Duodenal mucosa (tissue), 2 donors: ENCODE results near the gene PLCB1.

Experiments used
- H3K27ac ChIP-seq: one replicate; pipeline ENCODE4 v1.7.0; 2013; ENCODE audit warnings: low read depth, low read length
- H3K27me3 ChIP-seq, 2 donors: one replicate each; pipeline ENCODE4 v1.7.0; 2013; ENCODE audit warnings: low read length in 2 of 2, control low read depth in 1 of 2; ENCODE audit not compliant: insufficient read depth in 2 of 2, control insufficient read depth in 1 of 2
- H3K36me3 ChIP-seq, 2 donors: one replicate each; pipeline ENCODE4 v1.7.0; 2013; ENCODE audit warnings: low read length in 2 of 2, control low read depth in 1 of 2; ENCODE audit not compliant: insufficient read depth in 2 of 2, control insufficient read depth in 1 of 2
- H3K4me1 ChIP-seq, 2 donors: one replicate each; pipeline ENCODE4 v1.7.0; 2013; ENCODE audit warnings: low read length in 2 of 2, control low read depth in 1 of 2; ENCODE audit not compliant: insufficient read depth in 2 of 2, control insufficient read depth in 1 of 2
- H3K4me3 ChIP-seq, 2 donors: one replicate each; pipeline ENCODE4 v1.7.0; 2013; ENCODE audit warnings: low read length in 2 of 2, low read depth in 1 of 2
- H3K9ac ChIP-seq, 2 donors: one replicate each; pipeline ENCODE4 v1.7.0; 2013; ENCODE audit warnings: low read length in 2 of 2, low read depth in 1 of 2
- H3K9me3 ChIP-seq, 2 donors: one replicate each; pipeline ENCODE4 v1.7.0; 2013; ENCODE audit warnings: low read length in 2 of 2, control low read depth in 1 of 2; ENCODE audit not compliant: control insufficient read depth in 1 of 2

The PLCB1 gene

DNA sequence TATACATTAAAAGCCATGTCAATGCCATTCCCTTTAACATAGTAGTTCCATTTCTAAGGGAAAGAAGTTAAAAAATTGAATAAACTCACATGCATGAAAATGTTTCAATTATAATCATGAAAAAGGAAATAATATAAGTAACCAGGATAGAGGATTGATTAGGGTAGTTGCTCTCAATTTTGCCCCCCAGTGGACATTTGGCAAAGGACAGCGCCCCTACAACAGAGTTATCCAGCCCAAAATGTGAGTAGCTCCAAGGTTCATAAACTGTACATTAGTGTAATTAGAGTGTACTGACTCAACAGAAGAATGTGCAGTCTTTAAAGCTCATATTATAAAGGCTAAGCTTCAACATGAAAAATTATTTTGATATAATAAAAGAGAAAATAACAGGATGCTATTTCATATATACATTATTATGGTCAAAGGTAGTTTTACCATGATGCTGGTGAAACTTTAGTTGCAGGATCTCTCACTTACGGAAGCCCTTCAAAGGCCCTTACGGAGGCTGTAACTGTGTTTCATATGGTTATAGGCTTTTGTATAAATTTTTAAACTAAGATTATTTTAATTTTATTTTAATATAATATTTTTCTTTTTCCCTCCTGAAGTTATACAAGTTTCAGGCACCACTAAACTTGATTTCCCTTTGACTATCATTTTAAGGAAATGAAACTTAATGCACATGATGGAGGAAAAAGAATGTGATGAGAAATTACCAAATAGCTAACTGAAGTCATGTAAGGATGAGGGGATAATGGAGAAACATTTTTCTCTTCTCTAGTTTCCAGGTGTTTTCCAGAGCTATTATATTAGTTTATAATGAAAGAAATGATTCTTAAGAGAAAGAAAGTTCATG is 403.6 kb downstream of the PLCB1 start:
- H3K9ac ChIP-seq = no peak overlapping the region
- no peak overlapping the region for H3K27ac ChIP-seq
- no peaks in the 10 kb centered on the region for H3K9me3 ChIP-seq
- H3K36me3 ChIP-seq = no peaks in the 10 kb centered on the region
- H3K4me3 ChIP-seq = no peak overlapping the region
- H3K4me1 ChIP-seq = peaks cover 0 to 4% of the 10 kb centered on the region in 2 donors
- H3K27me3 ChIP-seq = no peaks in the 10 kb centered on the region

DNA sequence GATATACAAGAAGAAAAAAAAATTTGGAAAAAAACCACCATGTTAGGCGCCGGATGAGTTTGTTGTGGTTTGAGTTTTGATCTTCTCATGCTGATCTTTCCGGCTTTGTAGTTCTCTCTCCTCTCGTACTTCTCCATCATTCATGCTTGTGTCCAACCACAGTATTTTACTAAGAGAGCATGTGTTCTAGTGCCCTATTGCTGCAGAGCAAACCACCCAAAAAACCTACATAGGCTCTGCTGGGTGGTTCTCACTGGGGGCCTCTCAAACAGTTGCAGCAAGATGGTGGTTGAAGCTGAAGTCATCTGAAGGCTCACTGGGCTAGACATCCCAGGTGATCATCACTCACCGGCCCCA is 404.2 kb downstream of the PLCB1 start:
- Histone ChIP-seq H3K4me1 (peaks cover 0 to 4% of the 10 kb centered on the region in 2 donors), H3K4me3 (no peak overlapping the region), H3K27me3 (no peaks in the 10 kb centered on the region), H3K9ac (no peak overlapping the region), H3K36me3 (no peaks in the 10 kb centered on the region), H3K27ac (no peak overlapping the region), H3K9me3 (no peaks in the 10 kb centered on the region)

- Histone ChIP-seq H3K36me3 (no peaks in the 10 kb centered on the region), H3K27ac (no peak overlapping the region), H3K9ac (no peak overlapping the region), H3K4me1 (no peaks in the 10 kb centered on the region), H3K27me3 (no peaks in the 10 kb centered on the region), H3K9me3 (no peaks in the 10 kb centered on the region), H3K4me3 (no peak overlapping the region)
These were observed 408.4 kb downstream of the PLCB1 start for GRCh38 chr20:8540466-8540865.

- H3K9ac ChIP-seq = no peak overlapping the region
- no peaks in the 10 kb centered on the region for H3K4me1 ChIP-seq
- no peak overlapping the region for H3K27ac ChIP-seq
- H3K9me3 ChIP-seq = no peaks in the 10 kb centered on the region
- H3K27me3 ChIP-seq = no peaks in the 10 kb centered on the region
- H3K4me3 ChIP-seq = no peak overlapping the region
- no peaks in the 10 kb centered on the region for H3K36me3 ChIP-seq
These were observed 410.0 kb downstream of the PLCB1 start for GRCh38 chr20:8542110-8542486.

DNA sequence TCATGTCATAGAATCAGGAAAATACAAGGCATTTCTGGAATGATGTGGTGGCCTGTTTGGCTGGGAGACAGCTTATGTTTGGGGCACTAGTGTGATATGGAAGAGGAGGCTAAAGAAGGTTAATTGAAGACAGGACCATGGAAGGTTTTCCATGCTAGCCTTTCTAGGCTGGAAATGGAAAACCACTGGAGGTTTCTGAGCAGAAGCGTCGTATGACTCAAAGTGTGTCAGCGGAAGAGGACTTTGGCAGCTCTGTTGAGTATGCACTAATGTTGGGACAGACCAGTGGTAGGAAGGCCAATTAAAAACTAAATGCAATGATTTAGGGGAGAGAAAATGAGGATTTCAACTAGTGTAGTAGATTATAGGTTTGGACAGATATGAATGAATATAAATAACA is 413.1 kb downstream of the PLCB1 start:
- no peaks in the 10 kb centered on the region for H3K4me1 ChIP-seq
- no peaks in the 10 kb centered on the region for H3K27me3 ChIP-seq
- no peaks in the 10 kb centered on the region for H3K9me3 ChIP-seq
- no peak overlapping the region for H3K9ac ChIP-seq
- H3K36me3 ChIP-seq = no peaks in the 10 kb centered on the region
- H3K27ac ChIP-seq = no peak overlapping the region
- no peak overlapping the region for H3K4me3 ChIP-seq

GRCh38 chr20:8547035-8547650 is 415.1 kb downstream of the PLCB1 start:
- no peak overlapping the region for H3K27ac ChIP-seq
- no peak overlapping the region for H3K4me3 ChIP-seq
- H3K36me3 ChIP-seq = no peaks in the 10 kb centered on the region
- no peaks in the 10 kb centered on the region for H3K4me1 ChIP-seq
- no peaks in the 10 kb centered on the region for H3K9me3 ChIP-seq
- H3K27me3 ChIP-seq = no peaks in the 10 kb centered on the region
- no peak overlapping the region for H3K9ac ChIP-seq

DNA sequence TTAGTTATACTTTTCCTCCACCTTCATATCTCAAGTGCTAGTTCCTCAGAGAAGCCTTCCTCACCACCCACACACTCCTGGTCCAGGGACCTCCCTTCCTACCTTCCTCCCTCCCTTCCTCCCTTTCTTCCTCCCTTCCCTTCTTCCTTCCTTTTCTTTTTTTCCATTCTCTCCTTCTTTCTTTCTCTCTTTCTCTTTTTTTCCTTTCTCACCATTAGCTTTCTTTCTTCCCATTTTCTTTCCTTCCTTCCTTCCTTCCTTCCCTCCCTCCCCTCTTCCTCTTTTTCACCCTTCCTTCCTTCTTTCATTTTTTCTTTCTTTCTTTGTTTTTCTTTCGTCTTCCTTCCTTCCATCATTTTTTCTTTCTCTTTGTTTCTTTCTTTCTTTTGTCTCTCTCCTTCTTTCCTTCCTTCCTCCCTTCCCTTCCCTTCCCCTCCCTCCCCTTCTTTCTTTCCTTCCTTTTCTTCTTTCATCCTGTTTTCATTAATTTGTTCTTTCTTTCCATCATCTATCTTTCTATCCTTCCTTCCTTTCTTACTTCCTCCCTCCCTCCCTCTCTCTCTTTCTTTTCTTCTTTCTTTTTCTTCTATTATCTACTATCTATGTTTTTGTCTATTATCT is 416.0 kb downstream of the PLCB1 start:
- Histone ChIP-seq H3K9me3 (no peaks in the 10 kb centered on the region), H3K36me3 (no peaks in the 10 kb centered on the region), H3K27me3 (no peaks in the 10 kb centered on the region), H3K4me1 (no peaks in the 10 kb centered on the region), H3K27ac (no peak overlapping the region), H3K4me3 (no peak overlapping the region), H3K9ac (no peak overlapping the region)

- H3K9ac ChIP-seq = no peak overlapping the region
- H3K36me3 ChIP-seq = no peaks in the 10 kb centered on the region
- H3K27ac ChIP-seq = no peak overlapping the region
- H3K9me3 ChIP-seq = no peaks in the 10 kb centered on the region
- H3K4me3 ChIP-seq = no peak overlapping the region
- H3K27me3 ChIP-seq = no peaks in the 10 kb centered on the region
- no peaks in the 10 kb centered on the region for H3K4me1 ChIP-seq
These were observed 417.1 kb downstream of the PLCB1 start for GRCh38 chr20:8549192-8549591.

DNA sequence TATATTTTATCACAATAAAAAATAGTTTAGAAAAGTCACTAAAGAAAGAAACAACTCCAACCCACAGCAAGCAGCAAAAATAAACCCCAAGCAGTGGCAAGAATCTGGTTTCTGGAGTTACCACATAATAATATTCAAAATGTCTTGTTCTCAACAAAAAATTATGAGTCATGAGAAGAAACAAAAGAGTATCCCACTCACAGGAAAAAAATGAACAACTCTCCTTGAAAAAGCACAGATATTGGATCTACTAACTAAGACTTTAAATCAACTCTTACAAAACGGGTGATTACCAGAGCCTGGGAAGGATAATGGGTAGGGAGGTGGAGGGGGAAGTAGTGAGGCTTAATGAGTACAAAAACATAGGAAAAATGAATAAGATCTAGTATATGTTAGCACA is 425.6 kb downstream of the PLCB1 start:
- H3K4me1 ChIP-seq = no peaks in the 10 kb centered on the region
- no peak overlapping the region for H3K27ac ChIP-seq
- H3K36me3 ChIP-seq = no peaks in the 10 kb centered on the region
- no peak overlapping the region for H3K4me3 ChIP-seq
- H3K9ac ChIP-seq = no peak overlapping the region
- peaks cover 0 to 6% of the 10 kb centered on the region in 2 donors for H3K9me3 ChIP-seq
- no peaks in the 10 kb centered on the region for H3K27me3 ChIP-seq

- no peak overlapping the region for H3K27ac ChIP-seq
- no peaks in the 10 kb centered on the region for H3K27me3 ChIP-seq
- H3K36me3 ChIP-seq = no peaks in the 10 kb centered on the region
- no peak overlapping the region for H3K9ac ChIP-seq
- no peak overlapping the region for H3K4me3 ChIP-seq
- H3K4me1 ChIP-seq = no peaks in the 10 kb centered on the region
- no peaks in the 10 kb centered on the region for H3K9me3 ChIP-seq
These were observed 430.3 kb downstream of the PLCB1 start for GRCh38 chr20:8562356-8562755.
